GM12878 (cell line): ENCODE measurements around the gene NCAM2. TPM values are rescaled to one million over a fixed set of nuclear protein-coding genes. Genes with fewer than 3 reads are reported as not detected.

Source experiments
- SP1 ChIP-seq: IDR thresholded peaks from one replicate; pipeline ENCODE4 v1.6.1; 2011; ENCODE audit warnings: low read depth, low read length
- TARDBP ChIP-seq: IDR thresholded peaks from 2 replicates; pipeline ENCODE4 v1.6.1; 2016; ENCODE audit warnings: borderline replicate concordance
- polyA plus RNA-seq, 11 experiments: library from polyadenylated mRNA; depleted of rRNA in 4 of 11; unstranded in 6 of 11; stranded (reverse) in 5 of 11; fragments of >200 nt; fragmentation: Nextera tagmentation in 4 of 11; fragmentation: Illumina TruSeq in 1 of 11; extraction: Ambion mirVana in 4 of 11; extraction: Trizol in 1 of 11; gene quantifications; 1 replicate in 1 of 11; 2 replicates in 10 of 11; pipeline versions ENCODE4 v1.2.1 to v1.2.3, GENCODE V29; 2011 to 2016; ENCODE audit warnings: inconsistent platforms in 2 of 11, missing spikeins in 2 of 11, low read depth in 1 of 11
- total RNA-seq, 4 experiments: library from RNA; depleted of rRNA in 3 of 4; stranded (reverse); fragments of >200 nt in 3 of 4; fragmentation: Illumina TruSeq in 1 of 4; extraction: Trizol in 1 of 4; gene quantifications; 2 replicates each; pipeline versions ENCODE4 v1.2.1 to v1.2.3, GENCODE V29; 2013 to 2021
- TF ChIP-seq, protein P1 (sequence below): fragments of 450-650 bp; formaldehyde crosslinking; IDR thresholded peaks from 2 replicates; pipeline ENCODE4 v1.4.0; 2020; ENCODE audit warnings: mild to moderate bottlenecking, moderate library complexity
- TF ChIP-seq, protein P2 (sequence below): fragments of 450-650 bp; IDR thresholded peaks from 2 replicates; pipeline ENCODE4 v1.6.1; 2017; ENCODE audit warnings: borderline replicate concordance
- TF ChIP-seq, protein P3 (sequence below): fragments of 450-650 bp; IDR thresholded peaks from 2 replicates; pipeline ENCODE4 v1.6.1; 2017; ENCODE audit warnings: mild to moderate bottlenecking, moderate library complexity

Gene NCAM2
- total and polyA plus RNA-seq, 10 of the 15 experiments (the other 5 are each of a cell fraction or from before 2014, with no cell fraction given): 0.23 to 0.27 TPM; not detected in 8

DNA sequence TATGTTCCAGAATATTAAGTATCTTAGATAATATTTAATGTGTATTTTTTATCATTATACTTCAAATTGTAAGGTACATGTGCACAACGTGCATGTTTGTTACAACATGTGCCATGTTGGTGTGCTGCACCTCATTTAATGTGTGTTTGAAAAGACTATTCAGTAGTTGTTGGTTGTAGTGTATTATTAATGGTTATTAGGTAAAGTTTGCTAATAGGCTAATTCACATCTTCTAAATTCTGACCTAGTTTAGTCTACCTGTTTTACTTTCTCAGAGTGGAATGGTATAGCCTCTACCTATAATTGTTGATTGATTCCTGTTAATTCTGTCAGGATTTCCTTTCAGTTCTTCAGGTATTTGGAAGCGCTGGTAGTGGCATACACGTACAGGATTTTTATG, 153.0 kb downstream of the NCAM2 start (continued):
- TF ChIP-seq, protein P1, sequence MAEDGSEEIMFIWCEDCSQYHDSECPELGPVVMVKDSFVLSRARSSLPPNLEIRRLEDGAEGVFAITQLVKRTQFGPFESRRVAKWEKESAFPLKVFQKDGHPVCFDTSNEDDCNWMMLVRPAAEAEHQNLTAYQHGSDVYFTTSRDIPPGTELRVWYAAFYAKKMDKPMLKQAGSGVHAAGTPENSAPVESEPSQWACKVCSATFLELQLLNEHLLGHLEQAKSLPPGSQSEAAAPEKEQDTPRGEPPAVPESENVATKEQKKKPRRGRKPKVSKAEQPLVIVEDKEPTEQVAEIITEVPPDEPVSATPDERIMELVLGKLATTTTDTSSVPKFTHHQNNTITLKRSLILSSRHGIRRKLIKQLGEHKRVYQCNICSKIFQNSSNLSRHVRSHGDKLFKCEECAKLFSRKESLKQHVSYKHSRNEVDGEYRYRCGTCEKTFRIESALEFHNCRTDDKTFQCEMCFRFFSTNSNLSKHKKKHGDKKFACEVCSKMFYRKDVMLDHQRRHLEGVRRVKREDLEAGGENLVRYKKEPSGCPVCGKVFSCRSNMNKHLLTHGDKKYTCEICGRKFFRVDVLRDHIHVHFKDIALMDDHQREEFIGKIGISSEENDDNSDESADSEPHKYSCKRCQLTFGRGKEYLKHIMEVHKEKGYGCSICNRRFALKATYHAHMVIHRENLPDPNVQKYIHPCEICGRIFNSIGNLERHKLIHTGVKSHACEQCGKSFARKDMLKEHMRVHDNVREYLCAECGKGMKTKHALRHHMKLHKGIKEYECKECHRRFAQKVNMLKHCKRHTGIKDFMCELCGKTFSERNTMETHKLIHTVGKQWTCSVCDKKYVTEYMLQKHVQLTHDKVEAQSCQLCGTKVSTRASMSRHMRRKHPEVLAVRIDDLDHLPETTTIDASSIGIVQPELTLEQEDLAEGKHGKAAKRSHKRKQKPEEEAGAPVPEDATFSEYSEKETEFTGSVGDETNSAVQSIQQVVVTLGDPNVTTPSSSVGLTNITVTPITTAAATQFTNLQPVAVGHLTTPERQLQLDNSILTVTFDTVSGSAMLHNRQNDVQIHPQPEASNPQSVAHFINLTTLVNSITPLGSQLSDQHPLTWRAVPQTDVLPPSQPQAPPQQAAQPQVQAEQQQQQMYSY (CRISPR knock-in tag): no peak
- no peak for TF ChIP-seq TARDBP
- TF ChIP-seq SP1: no peak
- TF ChIP-seq, protein P2, sequence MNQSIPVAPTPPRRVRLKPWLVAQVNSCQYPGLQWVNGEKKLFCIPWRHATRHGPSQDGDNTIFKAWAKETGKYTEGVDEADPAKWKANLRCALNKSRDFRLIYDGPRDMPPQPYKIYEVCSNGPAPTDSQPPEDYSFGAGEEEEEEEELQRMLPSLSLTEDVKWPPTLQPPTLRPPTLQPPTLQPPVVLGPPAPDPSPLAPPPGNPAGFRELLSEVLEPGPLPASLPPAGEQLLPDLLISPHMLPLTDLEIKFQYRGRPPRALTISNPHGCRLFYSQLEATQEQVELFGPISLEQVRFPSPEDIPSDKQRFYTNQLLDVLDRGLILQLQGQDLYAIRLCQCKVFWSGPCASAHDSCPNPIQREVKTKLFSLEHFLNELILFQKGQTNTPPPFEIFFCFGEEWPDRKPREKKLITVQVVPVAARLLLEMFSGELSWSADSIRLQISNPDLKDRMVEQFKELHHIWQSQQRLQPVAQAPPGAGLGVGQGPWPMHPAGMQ: no peak
- TF ChIP-seq, protein P3, sequence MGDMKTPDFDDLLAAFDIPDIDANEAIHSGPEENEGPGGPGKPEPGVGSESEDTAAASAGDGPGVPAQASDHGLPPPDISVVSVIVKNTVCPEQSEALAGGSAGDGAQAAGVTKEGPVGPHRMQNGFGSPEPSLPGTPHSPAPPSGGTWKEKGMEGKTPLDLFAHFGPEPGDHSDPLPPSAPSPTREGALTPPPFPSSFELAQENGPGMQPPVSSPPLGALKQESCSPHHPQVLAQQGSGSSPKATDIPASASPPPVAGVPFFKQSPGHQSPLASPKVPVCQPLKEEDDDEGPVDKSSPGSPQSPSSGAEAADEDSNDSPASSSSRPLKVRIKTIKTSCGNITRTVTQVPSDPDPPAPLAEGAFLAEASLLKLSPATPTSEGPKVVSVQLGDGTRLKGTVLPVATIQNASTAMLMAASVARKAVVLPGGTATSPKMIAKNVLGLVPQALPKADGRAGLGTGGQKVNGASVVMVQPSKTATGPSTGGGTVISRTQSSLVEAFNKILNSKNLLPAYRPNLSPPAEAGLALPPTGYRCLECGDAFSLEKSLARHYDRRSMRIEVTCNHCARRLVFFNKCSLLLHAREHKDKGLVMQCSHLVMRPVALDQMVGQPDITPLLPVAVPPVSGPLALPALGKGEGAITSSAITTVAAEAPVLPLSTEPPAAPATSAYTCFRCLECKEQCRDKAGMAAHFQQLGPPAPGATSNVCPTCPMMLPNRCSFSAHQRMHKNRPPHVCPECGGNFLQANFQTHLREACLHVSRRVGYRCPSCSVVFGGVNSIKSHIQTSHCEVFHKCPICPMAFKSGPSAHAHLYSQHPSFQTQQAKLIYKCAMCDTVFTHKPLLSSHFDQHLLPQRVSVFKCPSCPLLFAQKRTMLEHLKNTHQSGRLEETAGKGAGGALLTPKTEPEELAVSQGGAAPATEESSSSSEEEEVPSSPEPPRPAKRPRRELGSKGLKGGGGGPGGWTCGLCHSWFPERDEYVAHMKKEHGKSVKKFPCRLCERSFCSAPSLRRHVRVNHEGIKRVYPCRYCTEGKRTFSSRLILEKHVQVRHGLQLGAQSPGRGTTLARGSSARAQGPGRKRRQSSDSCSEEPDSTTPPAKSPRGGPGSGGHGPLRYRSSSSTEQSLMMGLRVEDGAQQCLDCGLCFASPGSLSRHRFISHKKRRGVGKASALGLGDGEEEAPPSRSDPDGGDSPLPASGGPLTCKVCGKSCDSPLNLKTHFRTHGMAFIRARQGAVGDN: no peak
